ENCODE results near the gene HSF2.

- TF ChIP-seq CTCF (IDR thresholded peaks at IDR 0.05) (no peak), POLR2A (IDR thresholded peaks at IDR 0.05) (no peak)
Measured at GRCh38 chr6:122423734-122424133, 24.3 kb downstream of the HSF2 start.

Measured in thyroid gland (tissue), 4 donors.